HG03159 (cell line): Measurements from ENCODE around the gene ANAPC5.

Source experiments
- ATAC-seq: cut with Tn5 transposase; IDR thresholded peaks from one replicate; pipeline ENCODE4 v1.9.1; 2021; ENCODE audit warnings: mild to moderate bottlenecking, moderate library complexity; ENCODE audit not compliant: unreplicated experiment

ANAPC5 gene

DNA sequence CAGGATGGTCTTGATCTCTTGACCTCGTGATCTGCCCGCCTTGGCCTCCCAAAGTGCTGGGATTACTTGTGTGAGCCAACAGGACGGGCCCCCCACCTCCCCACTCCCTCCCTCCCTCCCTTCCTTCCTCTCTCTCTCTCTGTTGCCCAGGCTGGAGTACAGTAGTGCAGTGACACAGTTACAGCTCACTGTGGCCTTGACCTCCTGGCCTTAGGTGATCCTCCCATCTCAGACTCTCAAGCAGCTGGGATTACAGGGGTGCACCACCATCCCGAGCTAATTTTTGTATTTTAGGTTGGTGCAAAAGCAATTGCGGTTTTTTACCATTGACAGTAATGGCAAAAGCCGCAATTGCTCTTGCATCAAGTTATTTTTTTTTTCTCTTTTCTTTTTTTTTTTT, 19.2 kb upstream of the ANAPC5 start:
- no peak for ATAC-seq

- no peak for ATAC-seq
These were observed 13.8 kb upstream of the ANAPC5 start for GRCh38 chr12:121366063-121366459.

GRCh38 chr12:121365416-121366062, 13.3 kb upstream of the ANAPC5 start:
- ATAC-seq = no peak

GRCh38 chr12:121364683-121365121, 12.5 kb upstream of the ANAPC5 start:
- no peak for ATAC-seq

GRCh38 chr12:121358073-121358472, 5.9 kb upstream of the ANAPC5 start:
- no peak for ATAC-seq

DNA sequence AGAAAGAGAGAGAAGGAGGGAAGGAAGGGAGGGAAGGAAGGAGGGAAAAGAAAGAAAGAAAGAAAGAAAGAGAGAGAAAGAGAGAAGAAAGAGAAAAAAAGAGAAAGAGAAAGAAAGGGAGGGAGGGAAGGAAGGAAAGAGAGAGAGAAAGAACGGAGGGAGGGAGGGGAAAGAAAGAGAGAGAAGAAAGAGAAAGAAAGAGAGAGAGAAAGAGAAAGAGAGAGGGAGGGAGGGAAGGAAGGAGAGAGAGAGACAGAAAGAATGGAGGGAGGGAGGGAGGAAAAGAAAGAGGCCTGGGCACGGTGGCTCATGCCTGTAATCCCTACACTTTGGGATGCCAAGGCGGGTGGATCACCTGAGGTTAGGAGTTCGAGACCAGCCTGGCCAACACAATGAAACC, 5.1 kb upstream of the ANAPC5 start:
- ATAC-seq = no peak

DNA sequence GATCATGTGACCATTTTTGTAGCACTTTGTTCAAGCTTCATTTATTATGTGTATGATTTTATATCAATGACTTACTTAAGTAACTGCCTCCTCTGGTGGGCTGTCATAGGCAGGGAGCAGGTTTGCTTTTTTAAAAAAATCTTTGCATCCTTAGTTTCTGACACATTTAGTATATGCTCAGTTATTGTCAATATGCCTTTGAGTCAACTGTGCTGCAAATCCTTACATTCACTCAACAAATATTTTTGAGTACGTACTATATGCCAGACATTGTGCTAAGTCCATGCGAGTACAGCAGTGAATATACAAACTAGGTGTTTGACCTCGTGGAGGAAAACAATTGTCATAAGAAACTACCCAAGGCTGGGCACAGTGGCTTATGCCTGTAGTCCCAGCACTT, 4.4 kb upstream of the ANAPC5 start:
- no peak for ATAC-seq

DNA sequence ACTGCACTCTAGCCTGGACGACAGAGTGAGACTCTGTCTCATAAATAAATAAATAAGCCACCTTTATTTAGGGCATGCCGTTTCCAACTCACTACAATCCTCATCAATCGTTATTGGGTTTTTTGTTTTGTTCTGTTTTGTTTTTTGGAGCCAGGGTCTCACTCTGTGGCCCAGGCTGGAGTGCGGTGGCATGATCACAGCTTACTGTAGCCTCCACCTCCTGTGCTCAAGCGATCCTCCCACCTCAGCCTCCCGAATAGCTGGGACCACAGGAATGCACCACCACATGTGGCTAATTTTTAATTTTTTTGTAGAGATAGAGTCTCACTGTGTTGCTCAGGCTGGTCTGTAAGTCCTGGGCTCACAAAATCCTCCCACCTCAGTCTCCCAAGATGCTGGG, 3.6 kb upstream of the ANAPC5 start:
- no peak for ATAC-seq

DNA sequence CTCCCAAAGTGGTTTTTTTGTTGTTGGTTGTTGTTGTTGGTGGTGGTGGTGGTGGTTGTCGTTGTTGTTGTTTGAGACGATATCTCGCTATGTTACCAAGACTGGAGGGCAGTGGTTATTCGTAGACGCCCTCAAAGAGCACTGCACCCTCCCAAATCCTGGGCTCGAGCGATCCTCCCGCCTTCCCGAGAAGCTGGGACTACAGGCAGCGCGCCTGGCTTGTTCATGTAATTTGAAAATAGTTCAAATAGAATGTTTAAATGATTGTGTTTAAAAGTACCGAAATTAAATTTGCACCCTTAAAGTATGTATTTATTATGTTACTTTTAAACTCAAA, 439 bp upstream of the ANAPC5 start:
- ATAC-seq = no peak

DNA sequence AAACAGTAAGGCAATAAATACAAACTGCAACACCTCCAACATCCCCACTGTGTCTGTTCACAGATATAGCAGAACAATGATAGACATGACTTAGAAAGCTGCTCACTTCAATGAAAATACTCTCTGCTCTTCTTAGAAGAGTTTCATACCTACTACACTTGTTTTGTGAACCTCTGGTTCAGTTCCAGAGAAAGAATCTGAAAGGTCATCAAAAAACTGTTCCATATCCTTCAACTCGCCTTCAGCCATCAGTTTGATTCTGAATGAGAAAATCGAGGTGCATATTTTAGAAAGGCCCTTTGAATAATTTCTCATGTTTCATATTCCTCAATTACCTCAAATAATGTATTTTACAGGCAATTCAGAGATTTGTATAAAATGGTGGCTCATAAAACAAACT, 5.5 kb downstream of the ANAPC5 start:
- no peak for ATAC-seq

DNA sequence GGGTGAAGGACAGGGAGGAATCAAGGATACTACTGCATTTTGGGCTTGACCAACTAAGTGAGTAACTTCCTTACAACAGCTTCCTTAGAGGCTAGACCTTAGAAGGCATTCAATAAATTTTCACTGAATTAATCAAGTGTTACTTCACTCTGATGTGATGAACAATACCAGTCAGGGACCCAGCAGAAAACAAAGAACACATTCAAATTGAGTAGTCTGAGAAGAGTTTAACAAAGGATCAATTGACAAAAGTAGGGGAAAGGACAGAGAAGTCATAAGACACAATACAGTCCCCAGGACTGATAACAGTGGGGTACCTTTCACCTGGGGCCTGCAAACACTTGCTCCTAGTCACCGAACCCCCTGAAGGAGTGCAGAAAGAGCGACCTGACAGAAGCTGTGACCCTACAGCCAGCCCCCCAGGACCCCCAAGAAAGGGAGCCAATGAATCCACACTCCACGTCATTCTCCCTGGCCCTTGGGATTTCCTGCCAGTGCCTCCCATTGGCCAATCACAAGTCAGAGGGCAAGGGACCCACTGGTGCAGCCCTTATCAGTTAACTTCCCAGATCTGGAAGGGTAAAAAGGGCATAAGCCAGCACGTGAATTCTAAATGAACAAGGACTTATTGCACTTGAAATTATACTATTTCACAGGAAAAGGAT, 6.9 kb downstream of the ANAPC5 start:
- ATAC-seq = no peak

DNA sequence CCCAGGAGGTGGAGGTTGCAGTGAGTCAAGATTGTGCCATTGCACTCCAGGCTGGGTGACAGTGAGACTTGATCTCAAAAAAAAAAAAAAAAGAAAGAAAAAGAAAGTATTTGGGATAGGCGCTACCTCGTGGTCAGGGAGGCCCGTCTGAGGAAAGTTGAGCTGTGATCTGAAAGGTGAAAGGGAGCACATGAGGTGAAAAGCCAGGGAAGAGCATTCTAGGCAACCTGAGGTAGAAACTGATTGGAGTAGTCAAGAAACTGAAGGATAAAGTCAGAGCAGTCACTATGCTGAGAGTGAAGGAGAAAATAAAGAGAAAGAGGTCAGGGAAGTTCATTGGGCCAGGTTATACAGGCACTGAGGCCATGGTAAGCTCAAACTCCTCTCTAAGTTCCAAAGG, 7.7 kb downstream of the ANAPC5 start:
- no peak for ATAC-seq

- ATAC-seq = no peak
These were observed 14.8 kb downstream of the ANAPC5 start for GRCh38 chr12:121337416-121337815.

GRCh38 chr12:121334513-121335343, 17.5 kb downstream of the ANAPC5 start:
- no peak for ATAC-seq

- no peak for ATAC-seq
These were observed 18.5 kb downstream of the ANAPC5 start for GRCh38 chr12:121333747-121334146.

- no peak for ATAC-seq
These were observed 21.0 kb downstream of the ANAPC5 start for GRCh38 chr12:121331248-121331647.

- no peak for ATAC-seq
These were observed 21.5 kb downstream of the ANAPC5 start for GRCh38 chr12:121330692-121331091.

DNA sequence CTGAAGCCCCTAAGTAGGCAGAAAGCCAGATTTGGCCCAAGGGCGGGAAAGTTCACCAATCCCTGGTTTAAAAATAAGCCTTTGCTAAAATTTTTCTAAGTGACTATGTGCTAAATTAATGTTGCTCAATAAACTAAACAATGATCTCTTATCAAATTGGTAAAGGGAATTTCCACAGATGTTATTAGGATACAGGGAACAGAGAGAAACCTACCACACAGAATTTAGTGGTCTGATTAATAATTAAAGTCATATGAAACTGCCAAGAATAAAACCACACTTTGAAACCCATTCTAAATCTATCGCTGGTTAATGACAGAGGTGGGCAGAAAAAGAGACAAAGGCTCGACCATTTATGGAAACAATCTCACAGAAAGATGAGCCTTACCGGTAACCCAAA, 22.0 kb downstream of the ANAPC5 start:
- no peak for ATAC-seq

DNA sequence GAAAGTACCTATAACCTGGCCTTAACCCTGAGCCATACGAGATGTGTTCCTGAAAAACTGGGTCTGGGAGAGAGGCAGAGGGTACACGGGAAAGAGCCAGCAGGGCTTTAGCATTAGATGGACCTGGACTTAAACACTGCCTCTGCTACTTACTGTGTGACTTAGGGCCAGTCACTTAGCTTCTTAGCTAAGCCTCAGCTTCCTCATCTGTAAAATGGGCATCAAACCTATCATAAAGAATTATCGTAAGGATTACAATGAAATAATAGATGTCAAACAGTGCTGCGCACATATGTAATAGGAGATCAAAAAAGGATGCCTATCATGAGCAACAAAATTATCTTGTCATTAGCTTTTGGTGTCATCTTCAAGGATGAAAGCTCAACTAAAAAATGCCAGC, 23.6 kb downstream of the ANAPC5 start:
- ATAC-seq = no peak

DNA sequence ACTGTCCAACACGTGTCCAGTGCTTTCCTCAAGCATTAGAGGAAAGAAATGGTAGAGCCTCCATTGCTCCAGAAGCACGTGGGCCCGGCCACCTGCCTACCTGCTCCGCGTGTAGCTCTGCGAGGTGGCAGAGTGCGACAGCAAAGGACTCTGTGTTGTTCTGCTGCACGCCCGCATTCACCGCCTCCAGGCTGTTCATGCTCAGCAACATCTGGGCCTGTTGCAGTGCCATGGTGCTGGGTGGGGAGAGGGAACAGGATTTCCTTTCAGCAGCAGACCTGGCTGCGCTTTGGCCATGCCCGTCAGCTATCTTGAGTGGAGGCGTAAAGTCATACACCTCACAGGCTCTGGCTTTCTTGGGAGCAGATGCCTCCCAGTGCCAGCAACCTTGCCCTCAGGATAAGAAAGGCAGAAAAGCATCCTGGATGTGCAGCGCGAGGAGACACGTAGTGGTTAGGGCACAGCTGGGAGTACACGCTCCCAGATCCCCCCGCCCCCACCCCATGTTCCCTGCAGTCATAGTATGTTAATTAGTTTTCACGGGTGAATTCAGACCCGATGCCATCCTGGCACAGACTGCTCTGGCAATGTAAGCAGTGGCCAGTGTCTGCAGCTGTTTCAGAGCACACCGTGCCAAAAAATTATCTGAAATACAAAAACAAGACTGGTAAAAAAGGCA, 25.1 kb downstream of the ANAPC5 start:
- no peak for ATAC-seq

- ATAC-seq = no peak
These were observed 26.3 kb downstream of the ANAPC5 start for GRCh38 chr12:121325922-121326396.
